Immature natural killer cell (primary cell): ENCODE measurements around the gene EPHA3. TPM values are rescaled to one million over a fixed set of nuclear protein-coding genes. Genes with fewer than 3 reads are reported as not detected.

Source experiments
- DNase-seq, 3 donors: peaks; one replicate each; pipeline ENCODE4 v3.0.0; 2022; ENCODE audit warnings: mixed read lengths in 1 of 3
- H3K27ac Mint-ChIP-seq, 6 donors: one replicate each; pipeline ENCODE4 v1.8.0; 2020; ENCODE audit warnings: mixed read lengths in 6 of 6, mild to moderate bottlenecking in 5 of 6, inconsistent platforms in 4 of 6, moderate library complexity in 3 of 6
- H3K27me3 Mint-ChIP-seq, 3 donors: one replicate each; pipeline ENCODE4 v1.8.0; 2020 to 2021; ENCODE audit warnings: low read depth in 3 of 3, mild to moderate bottlenecking in 3 of 3, mixed read lengths in 3 of 3, moderate library complexity in 3 of 3, inconsistent platforms in 1 of 3
- H3K36me3 Mint-ChIP-seq, 3 donors: one replicate each; pipeline ENCODE4 v1.8.0; 2020; ENCODE audit warnings: mixed read lengths in 3 of 3, inconsistent platforms in 2 of 3, mild to moderate bottlenecking in 2 of 3
- H3K4me1 Mint-ChIP-seq, 2 donors: one replicate each; pipeline ENCODE4 v1.8.0; 2020; ENCODE audit warnings: inconsistent platforms in 2 of 2, mild to moderate bottlenecking in 2 of 2, mixed read lengths in 2 of 2, moderate library complexity in 1 of 2
- H3K4me3 Mint-ChIP-seq, 5 donors: one replicate each; pipeline ENCODE4 v1.8.0; 2020; ENCODE audit warnings: mild to moderate bottlenecking in 5 of 5, mixed read lengths in 5 of 5, inconsistent platforms in 3 of 5, moderate library complexity in 3 of 5
- H3K9me3 Mint-ChIP-seq, 6 donors: one replicate each; pipeline ENCODE4 v1.8.0; 2020; ENCODE audit warnings: mild to moderate bottlenecking in 6 of 6, mixed read lengths in 6 of 6, inconsistent platforms in 4 of 6, moderate library complexity in 3 of 6
- polyA plus RNA-seq, 3 donors: library from polyadenylated mRNA; unstranded; fragments of 300-500 nt; fragmentation: Illumina TruSeq; gene quantifications; one replicate each; pipeline ENCODE4 v1.2.3, GENCODE V29; 2021

The EPHA3 gene
- polyA plus RNA-seq, 3 donors from 2014 or later: not detected

GRCh38 chr3:89260721-89261120, 153.3 kb downstream of the EPHA3 start:
- DNase-seq: no peak
- Mint-ChIP-seq H3K9me3 (peaks cover 7 to 39% (median 23%) of the 10 kb centered on the region in 6 donors), H3K4me1 (no peaks in the 10 kb centered on the region), H3K4me3 (no peak overlapping the region), H3K27me3 (peaks cover 0 to 5% (median 0%) of the 10 kb centered on the region in 3 donors), H3K27ac (no peak overlapping the region), H3K36me3 (no peaks in the 10 kb centered on the region)

- no peak overlapping the region for H3K4me3 Mint-ChIP-seq
- no peak for DNase-seq
- H3K36me3 Mint-ChIP-seq: no peaks in the 10 kb centered on the region
- H3K9me3 Mint-ChIP-seq: peaks cover 7 to 39% (median 23%) of the 10 kb centered on the region in 6 donors
- H3K27ac Mint-ChIP-seq: no peak overlapping the region
- H3K4me1 Mint-ChIP-seq: no peaks in the 10 kb centered on the region
- H3K27me3 Mint-ChIP-seq: peaks cover 0 to 5% (median 0%) of the 10 kb centered on the region in 3 donors
These were observed 154.3 kb downstream of the EPHA3 start for GRCh38 chr3:89261673-89262072.

- no peak overlapping the region for H3K4me3 Mint-ChIP-seq
- H3K27me3 Mint-ChIP-seq: peaks cover 0 to 5% (median 0%) of the 10 kb centered on the region in 3 donors
- H3K27ac Mint-ChIP-seq: no peak overlapping the region
- no peak for DNase-seq
- H3K4me1 Mint-ChIP-seq: no peaks in the 10 kb centered on the region
- peaks cover 7 to 40% (median 21%) of the 10 kb centered on the region in 6 donors for H3K9me3 Mint-ChIP-seq
- H3K36me3 Mint-ChIP-seq: no peaks in the 10 kb centered on the region
These were observed 155.0 kb downstream of the EPHA3 start for GRCh38 chr3:89262309-89262929.

GRCh38 chr3:89264037-89264560, 156.7 kb downstream of the EPHA3 start:
- H3K4me3 Mint-ChIP-seq: no peak overlapping the region
- no peaks in the 10 kb centered on the region for H3K36me3 Mint-ChIP-seq
- peaks cover 0 to 5% (median 0%) of the 10 kb centered on the region in 3 donors for H3K27me3 Mint-ChIP-seq
- no peak for DNase-seq
- peaks cover 7 to 35% (median 20%) of the 10 kb centered on the region in 6 donors for H3K9me3 Mint-ChIP-seq
- H3K27ac Mint-ChIP-seq: no peak overlapping the region
- no peaks in the 10 kb centered on the region for H3K4me1 Mint-ChIP-seq

GRCh38 chr3:89266074-89266473, 158.7 kb downstream of the EPHA3 start:
- H3K27me3 Mint-ChIP-seq: peaks cover 0 to 5% (median 0%) of the 10 kb centered on the region in 3 donors
- H3K36me3 Mint-ChIP-seq: no peaks in the 10 kb centered on the region
- peaks cover 8 to 40% (median 24%) of the 10 kb centered on the region in 6 donors for H3K9me3 Mint-ChIP-seq
- no peak overlapping the region for H3K4me3 Mint-ChIP-seq
- H3K27ac Mint-ChIP-seq: no peak overlapping the region
- H3K4me1 Mint-ChIP-seq: no peaks in the 10 kb centered on the region
- no peak for DNase-seq

GRCh38 chr3:89268059-89268458, 160.6 kb downstream of the EPHA3 start:
- H3K4me3 Mint-ChIP-seq: no peak overlapping the region
- H3K27me3 Mint-ChIP-seq: peaks cover 0 to 3% (median 0%) of the 10 kb centered on the region in 3 donors

GRCh38 chr3:89270201-89270600, 162.8 kb downstream of the EPHA3 start:
- H3K4me1 Mint-ChIP-seq: no peaks in the 10 kb centered on the region
- no peaks in the 10 kb centered on the region for H3K36me3 Mint-ChIP-seq
- no peaks in the 10 kb centered on the region for H3K27me3 Mint-ChIP-seq
- no peak overlapping the region for H3K4me3 Mint-ChIP-seq
- DNase-seq: no peak
- H3K9me3 Mint-ChIP-seq: peaks cover 8 to 25% (median 12%) of the 10 kb centered on the region in 6 donors
- no peak overlapping the region for H3K27ac Mint-ChIP-seq

More at GRCh38 chr3:89268059-89268458, 160.6 kb downstream of the EPHA3 start:
- Mint-ChIP-seq H3K9me3 (peaks cover 8 to 39% (median 21%) of the 10 kb centered on the region in 6 donors), H3K36me3 (no peaks in the 10 kb centered on the region), H3K27ac (no peak overlapping the region), H3K4me1 (no peaks in the 10 kb centered on the region)
- no peak for DNase-seq

GRCh38 chr3:89275001-89275400, 167.6 kb downstream of the EPHA3 start:
- Mint-ChIP-seq H3K4me1 (no peaks in the 10 kb centered on the region), H3K36me3 (no peaks in the 10 kb centered on the region), H3K9me3 (peaks cover 8 to 48% (median 17%) of the 10 kb centered on the region in 6 donors), H3K4me3 (no peak overlapping the region), H3K27ac (no peak overlapping the region), H3K27me3 (no peaks in the 10 kb centered on the region)
- DNase-seq: no peak

GRCh38 chr3:89276116-89276515, 168.7 kb downstream of the EPHA3 start:
- H3K27ac Mint-ChIP-seq: no peak overlapping the region
- H3K4me1 Mint-ChIP-seq: no peaks in the 10 kb centered on the region
- H3K27me3 Mint-ChIP-seq: no peaks in the 10 kb centered on the region
- peaks cover 6 to 48% (median 13%) of the 10 kb centered on the region in 6 donors for H3K9me3 Mint-ChIP-seq
- H3K4me3 Mint-ChIP-seq: no peak overlapping the region
- DNase-seq: no peak
- H3K36me3 Mint-ChIP-seq: no peaks in the 10 kb centered on the region

- H3K4me3 Mint-ChIP-seq: no peak overlapping the region
- no peak overlapping the region for H3K27ac Mint-ChIP-seq
- DNase-seq: no peak
- H3K36me3 Mint-ChIP-seq: no peaks in the 10 kb centered on the region
- H3K9me3 Mint-ChIP-seq: peaks cover 3 to 52% (median 12%) of the 10 kb centered on the region in 6 donors
- H3K27me3 Mint-ChIP-seq: no peaks in the 10 kb centered on the region
- H3K4me1 Mint-ChIP-seq: no peaks in the 10 kb centered on the region
These were observed 171.0 kb downstream of the EPHA3 start for GRCh38 chr3:89278302-89279025.

- Mint-ChIP-seq H3K4me1 (no peaks in the 10 kb centered on the region), H3K27ac (no peak overlapping the region), H3K27me3 (peaks cover 0 to 2% (median 0%) of the 10 kb centered on the region in 3 donors), H3K36me3 (no peaks in the 10 kb centered on the region), H3K9me3 (peaks cover 3 to 51% (median 12%) of the 10 kb centered on the region in 6 donors), H3K4me3 (no peak overlapping the region)
- DNase-seq: no peak
These were observed 172.9 kb downstream of the EPHA3 start for GRCh38 chr3:89280301-89280700.

- no peak for DNase-seq
- Mint-ChIP-seq H3K4me3 (no peak overlapping the region), H3K27ac (no peak overlapping the region)
These were observed 173.5 kb downstream of the EPHA3 start for GRCh38 chr3:89280822-89281365.

GRCh38 chr3:89287902-89288508, 180.6 kb downstream of the EPHA3 start:
- Mint-ChIP-seq H3K4me1 (no peaks in the 10 kb centered on the region), H3K9me3 (peaks cover 5 to 43% (median 28%) of the 10 kb centered on the region in 6 donors), H3K4me3 (no peak overlapping the region), H3K36me3 (no peaks in the 10 kb centered on the region), H3K27me3 (peaks cover 0 to 2% (median 2%) of the 10 kb centered on the region in 3 donors), H3K27ac (no peak overlapping the region)
- no peak for DNase-seq

More at GRCh38 chr3:89280822-89281365, 173.5 kb downstream of the EPHA3 start:
- Mint-ChIP-seq H3K27me3 (peaks cover 0 to 2% (median 2%) of the 10 kb centered on the region in 3 donors), H3K36me3 (no peaks in the 10 kb centered on the region), H3K4me1 (no peaks in the 10 kb centered on the region), H3K9me3 (peaks cover 4 to 50% (median 14%) of the 10 kb centered on the region in 6 donors)
